ENCODE measurements around the gene NAT14. TPM values are rescaled to one million over a fixed set of nuclear protein-coding genes. Genes with fewer than 3 reads are reported as not detected.

NAT14 gene
- polyA plus RNA-seq, 1 of the 3 experiments (the other 2 are of a cell fraction), result 89.9 TPM

DNA sequence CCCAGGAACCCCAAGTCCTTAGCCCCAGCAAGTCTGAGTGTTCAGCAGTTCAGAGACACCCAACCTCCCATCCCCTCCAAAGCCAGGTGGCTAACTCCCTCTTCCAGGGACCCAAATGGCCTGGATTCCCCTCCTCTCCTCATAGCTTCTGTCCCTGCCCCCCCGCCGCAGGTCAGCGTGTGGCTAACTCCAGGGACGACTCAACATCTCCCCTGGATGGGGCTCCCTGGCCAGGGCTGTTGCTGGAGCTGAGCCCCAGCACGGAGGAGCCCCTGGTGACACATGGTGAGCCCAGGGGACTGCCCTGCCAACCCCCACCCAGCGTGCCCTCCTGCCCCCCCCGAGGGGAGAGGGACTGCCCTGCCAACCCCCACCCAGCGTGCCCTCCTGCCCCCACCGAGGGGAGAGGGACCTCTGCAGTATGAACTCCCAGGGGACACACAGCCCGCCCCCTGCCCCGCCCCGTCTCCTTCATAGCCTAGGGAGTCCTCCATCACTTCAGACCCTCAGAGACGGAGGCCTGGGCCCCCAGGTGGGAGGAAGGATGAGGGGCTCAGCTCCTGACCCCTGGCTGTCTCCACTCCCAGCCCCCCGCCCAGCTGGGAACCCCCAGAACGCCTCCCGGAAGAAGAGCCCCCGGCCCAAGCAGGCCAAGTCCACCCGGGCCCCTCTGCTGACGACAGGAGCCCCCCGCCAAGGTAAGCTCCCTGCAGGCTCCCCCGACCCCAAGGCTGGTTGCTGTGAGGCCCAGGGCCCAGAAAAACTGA lies 4.9 kb downstream of the NAT14 start:
- WGBS (ENCODE audit: low lambda C conversion rate), result 72% methylated on average over 9 of the region's 21 CpGs
- ChIA-PET CTCF (interaction anchor here (1.0 to 15.1 kb wide), 5 partner anchors 11 to 141 kb away, joined by 4 to 162 read pairs (median 5); no protein-coding TSS in a partner anchor), POLR2A (interaction anchor here (1.8 kb wide), 1 partner anchor 13 kb away, joined by 6 read pairs; the partner anchor contains the start of gene ZNF628)
- peak overlapping the region; percentile 52; the same call in 1 of the 2 replicates for H3K4me2 ChIP-seq
- no peak for DNase-seq
- H3K9me2 ChIP-seq, result no peaks in the 10 kb centered on the region
- H3K9ac ChIP-seq, result no peak overlapping the region
- H3K4me1 ChIP-seq (ENCODE audit: control insufficient read depth in 1 of 2, insufficient read depth in 2 of 2, low read depth in 1 of 2, low read length in 1 of 2), result peaks cover 24 to 65% of the 10 kb centered on the region in 2 experiments; a peak in 3 of 4 replicates
- no peaks in the 10 kb centered on the region for H3K36me3 ChIP-seq (replicated peaks in 1 of 2; ENCODE audit: control insufficient read depth in 1 of 2, insufficient read depth in 2 of 2, low read length in 1 of 2)
- TF ChIP-seq, protein P1, sequence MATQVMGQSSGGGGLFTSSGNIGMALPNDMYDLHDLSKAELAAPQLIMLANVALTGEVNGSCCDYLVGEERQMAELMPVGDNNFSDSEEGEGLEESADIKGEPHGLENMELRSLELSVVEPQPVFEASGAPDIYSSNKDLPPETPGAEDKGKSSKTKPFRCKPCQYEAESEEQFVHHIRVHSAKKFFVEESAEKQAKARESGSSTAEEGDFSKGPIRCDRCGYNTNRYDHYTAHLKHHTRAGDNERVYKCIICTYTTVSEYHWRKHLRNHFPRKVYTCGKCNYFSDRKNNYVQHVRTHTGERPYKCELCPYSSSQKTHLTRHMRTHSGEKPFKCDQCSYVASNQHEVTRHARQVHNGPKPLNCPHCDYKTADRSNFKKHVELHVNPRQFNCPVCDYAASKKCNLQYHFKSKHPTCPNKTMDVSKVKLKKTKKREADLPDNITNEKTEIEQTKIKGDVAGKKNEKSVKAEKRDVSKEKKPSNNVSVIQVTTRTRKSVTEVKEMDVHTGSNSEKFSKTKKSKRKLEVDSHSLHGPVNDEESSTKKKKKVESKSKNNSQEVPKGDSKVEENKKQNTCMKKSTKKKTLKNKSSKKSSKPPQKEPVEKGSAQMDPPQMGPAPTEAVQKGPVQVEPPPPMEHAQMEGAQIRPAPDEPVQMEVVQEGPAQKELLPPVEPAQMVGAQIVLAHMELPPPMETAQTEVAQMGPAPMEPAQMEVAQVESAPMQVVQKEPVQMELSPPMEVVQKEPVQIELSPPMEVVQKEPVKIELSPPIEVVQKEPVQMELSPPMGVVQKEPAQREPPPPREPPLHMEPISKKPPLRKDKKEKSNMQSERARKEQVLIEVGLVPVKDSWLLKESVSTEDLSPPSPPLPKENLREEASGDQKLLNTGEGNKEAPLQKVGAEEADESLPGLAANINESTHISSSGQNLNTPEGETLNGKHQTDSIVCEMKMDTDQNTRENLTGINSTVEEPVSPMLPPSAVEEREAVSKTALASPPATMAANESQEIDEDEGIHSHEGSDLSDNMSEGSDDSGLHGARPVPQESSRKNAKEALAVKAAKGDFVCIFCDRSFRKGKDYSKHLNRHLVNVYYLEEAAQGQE (IDR thresholded peaks at IDR 0.05; ENCODE audit: low read depth, low read length), result no peak
- TF ChIP-seq RAD21 (IDR thresholded peaks at IDR 0.05; ENCODE audit: low read length), result no peak
- TF ChIP-seq, protein P2, sequence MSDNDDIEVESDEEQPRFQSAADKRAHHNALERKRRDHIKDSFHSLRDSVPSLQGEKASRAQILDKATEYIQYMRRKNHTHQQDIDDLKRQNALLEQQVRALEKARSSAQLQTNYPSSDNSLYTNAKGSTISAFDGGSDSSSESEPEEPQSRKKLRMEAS (IDR thresholded peaks at IDR 0.05; ENCODE audit: low read depth), result no peak
- peaks cover 7% of the 10 kb centered on the region; the same call in 1 of the 2 replicates for H3K79me2 ChIP-seq (ENCODE audit: insufficient read depth)
- no peak overlapping the region for H3K27ac ChIP-seq (ENCODE audit: low read depth in 2 of 2, low read length in 1 of 2)
- H2AFZ ChIP-seq (ENCODE audit: low read depth), result no peak overlapping the region
- H3K27me3 ChIP-seq (ENCODE audit: insufficient read depth), result no peaks in the 10 kb centered on the region
- no peaks in the 10 kb centered on the region for H3K9me3 ChIP-seq
- peaks cover 35% of the 10 kb centered on the region for H3F3A ChIP-seq (replicated peaks; ENCODE audit: insufficient read depth)
- H3K4me3 ChIP-seq (ENCODE audit: low read depth in 2 of 2, low read length in 1 of 2), result no peak overlapping the region
- no peaks in the 10 kb centered on the region for H4K20me1 ChIP-seq (ENCODE audit: insufficient read depth)

DNA sequence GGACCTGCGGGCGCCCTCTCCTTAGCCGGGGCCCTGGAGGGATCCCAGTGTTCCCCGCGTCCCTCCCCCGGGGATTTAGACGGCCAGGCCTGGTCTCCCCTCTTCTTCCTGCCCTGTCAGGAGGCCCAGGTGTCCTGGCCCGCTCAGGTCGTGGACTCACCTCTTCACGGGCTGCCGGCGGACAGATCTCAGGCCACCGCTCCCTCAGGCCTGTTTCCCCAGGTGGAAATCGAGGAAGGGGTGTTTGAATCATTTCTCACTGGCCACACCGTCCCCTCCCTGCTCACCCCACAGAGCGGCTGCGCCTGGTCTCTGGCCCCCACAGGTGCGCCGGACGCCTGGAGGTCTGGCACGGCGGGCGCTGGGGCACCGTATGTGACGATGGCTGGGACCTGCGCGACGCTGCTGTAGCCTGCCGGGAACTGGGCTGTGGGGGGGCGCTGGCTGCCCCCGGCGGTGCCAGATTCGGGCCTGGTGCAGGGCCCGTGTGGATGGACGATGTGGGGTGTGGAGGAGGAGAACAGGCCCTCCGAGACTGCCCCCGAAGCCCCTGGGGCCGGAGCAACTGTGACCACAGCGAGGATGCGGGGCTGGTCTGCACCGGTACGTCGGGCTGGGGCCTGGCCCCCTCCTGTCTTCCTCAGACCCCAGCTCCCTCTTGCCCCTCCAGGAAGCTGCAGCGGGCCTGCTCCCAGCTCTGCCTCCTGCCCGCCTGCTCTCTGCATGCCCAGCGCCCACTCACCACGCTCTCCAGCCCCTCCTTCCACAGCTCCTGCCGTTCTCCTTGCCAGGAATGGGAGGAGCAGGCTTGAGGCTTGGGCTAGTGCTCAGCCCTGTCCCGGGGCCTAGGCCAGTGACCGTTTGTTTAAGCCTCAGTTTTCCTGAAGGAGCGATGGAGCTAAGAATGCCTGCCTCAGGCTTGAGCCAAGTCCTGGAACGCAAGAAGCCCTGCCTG lies 5.8 kb downstream of the NAT14 start:
- CTCF ChIA-PET, result interaction anchor here (1.5 to 15.1 kb wide), 4 partner anchors 10 to 23 kb away, joined by 5 to 162 read pairs (median 23); no protein-coding TSS in a partner anchor
- H3K36me3 ChIP-seq (replicated peaks in 1 of 2; ENCODE audit: control insufficient read depth in 1 of 2, insufficient read depth in 2 of 2, low read length in 1 of 2), result no peaks in the 10 kb centered on the region
- WGBS (ENCODE audit: low lambda C conversion rate), result 79% methylated on average over 32 of the region's 52 CpGs
- no peak overlapping the region for H3K9ac ChIP-seq
- no peaks in the 10 kb centered on the region for H3K27me3 ChIP-seq (ENCODE audit: insufficient read depth)
- no peaks in the 10 kb centered on the region for H3K9me2 ChIP-seq
- no peak overlapping the region for H3K4me3 ChIP-seq (ENCODE audit: low read depth in 2 of 2, low read length in 1 of 2)
- POLR2A ChIA-PET, result interaction anchor here (1.6 to 1.8 kb wide), 2 partner anchors 13 to 14 kb away, joined by 3 to 6 read pairs; partner anchors contain the start of gene ZNF628
- DNase-seq, result no peak
- peaks cover 28% of the 10 kb centered on the region for H3F3A ChIP-seq (replicated peaks; ENCODE audit: insufficient read depth)
- peaks cover 21 to 61% of the 10 kb centered on the region in 2 experiments; a peak in 3 of 4 replicates for H3K4me1 ChIP-seq (ENCODE audit: control insufficient read depth in 1 of 2, insufficient read depth in 2 of 2, low read depth in 1 of 2, low read length in 1 of 2)
- H3K9me3 ChIP-seq, result no peaks in the 10 kb centered on the region
- H3K27ac ChIP-seq (ENCODE audit: low read depth in 2 of 2, low read length in 1 of 2), result no peak overlapping the region; a peak in 1 of 4 replicates
- no peak overlapping the region for H2AFZ ChIP-seq (ENCODE audit: low read depth)
- no peak overlapping the region for H3K4me2 ChIP-seq
- H3K79me2 ChIP-seq (ENCODE audit: insufficient read depth), result peaks cover under 1% of the 10 kb centered on the region; the same call in 1 of the 2 replicates
- no peaks in the 10 kb centered on the region for H4K20me1 ChIP-seq (ENCODE audit: insufficient read depth)
- TF ChIP-seq SIN3A (IDR thresholded peaks at IDR 0.05; ENCODE audit: borderline replicate concordance, low read depth, low read length), result no peak

Data from SK-N-SH (cell line).